Ectodermal cell (in vitro differentiated cells): ENCODE data around the gene RAD54L.
"Not testable (repeated sequence)": the region's sequence is repeated elsewhere in the genome, so short reads cannot be mapped to it uniquely, and the experiment has no call there.

ENCODE experiments used
- H3K27ac ChIP-seq: 2 replicates; pipeline ENCODE4 v1.7.0; 2013; ENCODE audit warnings: mild to moderate bottlenecking, low read depth, low read length; ENCODE audit not compliant: insufficient read depth, poor library complexity, severe bottlenecking
- H3K27me3 ChIP-seq: 2 replicates; pipeline ENCODE4 v1.7.0; 2013; ENCODE audit warnings: mild to moderate bottlenecking, low read length; ENCODE audit not compliant: insufficient read depth, control insufficient read depth, poor library complexity, severe bottlenecking
- H3K36me3 ChIP-seq: one replicate; pipeline ENCODE4 v1.7.0; 2013; ENCODE audit warnings: low read length; ENCODE audit not compliant: control insufficient read depth, insufficient read depth
- H3K4me1 ChIP-seq: one replicate; pipeline ENCODE4 v1.7.0; 2013; ENCODE audit warnings: low read length; ENCODE audit not compliant: control insufficient read depth, insufficient read depth
- H3K4me3 ChIP-seq: 2 replicates; pipeline ENCODE4 v1.7.0; 2013; ENCODE audit warnings: low read depth, low read length, control low read depth; ENCODE audit not compliant: insufficient read depth
- H3K9me3 ChIP-seq: 2 replicates; pipeline ENCODE4 v1.7.0; 2013; ENCODE audit warnings: mild to moderate bottlenecking, low read length, moderate library complexity; ENCODE audit not compliant: control insufficient read depth
- WGBS, 2 experiments: methylation state at CpG; one replicate each; pipeline ENCODE4 v1.1.7; 2013; ENCODE audit warnings: missing lambda C conversion rate in 2 of 2; 5-methylcytosine and 5-hydroxymethylcytosine counted together

The RAD54L gene

GRCh38 chr1:46236882-46237281 is 10.7 kb upstream of the RAD54L start:
- Histone ChIP-seq H3K4me1 (no peaks in the 10 kb centered on the region), H3K27me3 (no peaks in the 10 kb centered on the region), H3K36me3 (no peaks in the 10 kb centered on the region), H3K4me3 (no peak overlapping the region), H3K9me3 (no peaks in the 10 kb centered on the region), H3K27ac (no peak overlapping the region)
- WGBS, 2 experiments, result 87 to 90% methylated on average over 4 of the region's 4 CpGs

DNA sequence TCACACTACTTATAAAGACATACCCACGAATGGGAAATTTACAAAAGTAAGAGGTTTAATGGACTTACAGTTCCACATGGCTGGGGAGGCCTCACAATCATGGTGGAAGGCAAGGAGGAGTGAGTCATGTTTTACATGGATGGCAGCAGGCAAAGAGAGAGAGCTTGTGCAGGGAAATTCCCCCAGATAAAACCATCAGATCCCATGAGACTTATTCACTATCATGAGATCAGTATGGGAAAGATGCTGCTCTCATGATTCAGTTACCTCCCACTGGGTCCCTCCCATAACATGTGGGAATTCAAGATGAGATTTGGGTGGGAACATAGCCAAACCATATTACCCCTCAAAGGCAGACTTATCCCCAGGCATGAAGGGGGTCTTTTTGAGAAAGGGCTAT is 8.7 kb upstream of the RAD54L start:
- 50 to 57% methylated on average over 1 of the region's 1 CpG for WGBS, 2 experiments
- not testable (repeated sequence) for H3K9me3 ChIP-seq, H3K27ac ChIP-seq, H3K36me3 ChIP-seq, H3K4me3 ChIP-seq, H3K4me1 ChIP-seq, H3K27me3 ChIP-seq

- H3K4me3 ChIP-seq, H3K27ac ChIP-seq, H3K4me1 ChIP-seq, H3K27me3 ChIP-seq, H3K36me3 ChIP-seq, H3K9me3 ChIP-seq: not testable (repeated sequence)
- WGBS, 2 experiments, result 88 to 90% methylated on average over 11 of the region's 38 CpGs
Measured at GRCh38 chr1:46241733-46242132, 5.8 kb upstream of the RAD54L start.

GRCh38 chr1:46242918-46243317 is 4.6 kb upstream of the RAD54L start:
- Histone ChIP-seq H3K4me1 (no peaks in the 10 kb centered on the region), H3K27ac (no peak overlapping the region), H3K9me3 (no peaks in the 10 kb centered on the region), H3K36me3 (no peaks in the 10 kb centered on the region), H3K4me3 (no peak overlapping the region), H3K27me3 (peaks cover 6% of the 10 kb centered on the region)
- 96 to 100% methylated on average over 1 of the region's 1 CpG for WGBS, 2 experiments

DNA sequence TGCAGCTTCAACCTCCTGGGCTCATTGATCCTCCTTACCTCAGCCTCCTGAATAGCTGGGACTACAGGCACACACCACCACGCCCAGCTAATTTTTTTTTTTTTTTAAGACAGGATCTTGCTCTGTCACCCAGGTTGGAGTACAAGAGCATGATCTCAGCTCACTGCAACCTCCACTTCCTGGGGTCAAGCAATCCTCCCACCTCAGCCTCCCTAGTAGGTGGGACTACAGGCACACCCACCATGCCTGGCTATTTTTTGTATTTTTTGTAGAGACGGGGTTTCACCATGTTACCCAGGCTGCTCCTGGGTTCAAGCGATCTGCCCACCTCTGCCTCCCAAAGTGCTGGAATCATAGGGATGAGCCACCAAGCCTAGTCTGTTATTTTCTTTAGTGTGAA is 3.7 kb upstream of the RAD54L start:
- not testable (repeated sequence) for H3K27me3 ChIP-seq, H3K9me3 ChIP-seq, H3K4me1 ChIP-seq, H3K27ac ChIP-seq, H3K4me3 ChIP-seq, H3K36me3 ChIP-seq
- WGBS, 2 experiments, result 93 to 94% methylated on average over 3 of the region's 3 CpGs

DNA sequence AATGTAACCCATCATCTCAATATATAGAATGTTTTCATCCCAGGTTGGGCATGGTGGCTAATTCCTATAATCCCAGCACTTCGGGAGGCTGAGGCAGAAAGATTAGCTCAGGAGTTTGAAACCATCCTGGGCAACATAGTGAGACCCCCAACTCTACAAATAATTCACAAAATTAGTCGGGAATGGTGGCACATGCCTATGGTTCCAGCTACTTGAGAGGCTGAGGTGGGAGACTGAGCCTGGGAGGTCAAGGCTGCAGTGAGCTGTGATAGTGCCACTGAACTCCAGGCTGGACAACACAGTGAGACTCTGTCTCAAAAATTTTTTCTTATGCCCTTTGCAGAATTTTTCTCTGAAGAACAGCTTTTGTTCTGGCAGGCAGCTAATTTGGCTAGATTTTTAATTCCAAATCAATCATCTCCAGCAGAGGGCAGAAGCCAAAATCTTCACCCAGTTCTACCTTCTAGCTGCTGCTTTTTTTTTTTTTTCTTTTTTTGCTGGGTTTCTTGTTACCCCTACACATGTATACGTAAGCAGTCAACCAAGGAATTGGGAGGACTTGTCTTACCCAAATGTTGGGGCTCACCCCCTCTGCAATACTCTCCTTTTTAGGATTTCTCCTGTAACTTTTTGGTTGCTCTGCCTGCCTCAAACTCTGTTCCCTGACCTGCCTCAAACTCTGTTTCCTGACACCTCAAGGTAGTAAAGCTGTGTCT is 2.7 kb upstream of the RAD54L start:
- 78 to 85% methylated on average over 3 of the region's 3 CpGs for WGBS, 2 experiments
- H3K4me1 ChIP-seq, result peaks cover 13% of the 10 kb centered on the region

DNA sequence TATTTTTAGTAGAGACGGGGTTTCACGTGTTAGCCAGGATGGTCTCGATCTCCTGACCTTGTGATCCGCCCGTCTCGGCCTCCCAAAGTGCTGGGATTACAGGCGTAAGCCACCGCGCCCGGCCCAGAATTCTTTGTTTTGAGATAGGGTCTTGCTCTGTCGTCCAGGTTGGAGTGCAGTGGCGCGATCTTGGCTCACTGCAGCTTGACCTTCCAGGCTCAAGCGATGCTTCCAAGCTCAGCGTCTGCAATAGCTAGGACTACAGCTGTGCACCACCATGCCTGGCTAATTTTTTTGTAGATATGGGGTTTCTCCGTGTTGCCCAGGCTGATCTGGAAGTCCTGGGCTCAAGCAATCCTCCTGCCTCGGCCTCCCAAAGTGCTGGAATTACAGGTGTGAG is 1.4 kb upstream of the RAD54L start:
- not testable (repeated sequence) for H3K27me3 ChIP-seq, H3K9me3 ChIP-seq, H3K36me3 ChIP-seq, H3K27ac ChIP-seq, H3K4me3 ChIP-seq
- H3K4me1 ChIP-seq, result peaks cover 13% of the 10 kb centered on the region
- WGBS, 2 experiments, result 93 to 94% methylated on average over 17 of the region's 17 CpGs

More for the DNA sequence above, 2.7 kb upstream of the RAD54L start:
- Histone ChIP-seq H3K27me3 (peaks cover 6% of the 10 kb centered on the region), H3K36me3 (no peaks in the 10 kb centered on the region), H3K9me3 (no peaks in the 10 kb centered on the region), H3K27ac (no peak overlapping the region), H3K4me3 (no peak overlapping the region)

- WGBS, 2 experiments, result 10 to 12% methylated on average over 31 to 34 of the region's 35 CpGs
- peaks cover 13% of the 10 kb centered on the region for H3K4me1 ChIP-seq
- H3K27ac ChIP-seq, result peak overlapping the region; percentile 36
Measured at GRCh38 chr1:46246548-46247435, 771 bp upstream of the RAD54L start.

DNA sequence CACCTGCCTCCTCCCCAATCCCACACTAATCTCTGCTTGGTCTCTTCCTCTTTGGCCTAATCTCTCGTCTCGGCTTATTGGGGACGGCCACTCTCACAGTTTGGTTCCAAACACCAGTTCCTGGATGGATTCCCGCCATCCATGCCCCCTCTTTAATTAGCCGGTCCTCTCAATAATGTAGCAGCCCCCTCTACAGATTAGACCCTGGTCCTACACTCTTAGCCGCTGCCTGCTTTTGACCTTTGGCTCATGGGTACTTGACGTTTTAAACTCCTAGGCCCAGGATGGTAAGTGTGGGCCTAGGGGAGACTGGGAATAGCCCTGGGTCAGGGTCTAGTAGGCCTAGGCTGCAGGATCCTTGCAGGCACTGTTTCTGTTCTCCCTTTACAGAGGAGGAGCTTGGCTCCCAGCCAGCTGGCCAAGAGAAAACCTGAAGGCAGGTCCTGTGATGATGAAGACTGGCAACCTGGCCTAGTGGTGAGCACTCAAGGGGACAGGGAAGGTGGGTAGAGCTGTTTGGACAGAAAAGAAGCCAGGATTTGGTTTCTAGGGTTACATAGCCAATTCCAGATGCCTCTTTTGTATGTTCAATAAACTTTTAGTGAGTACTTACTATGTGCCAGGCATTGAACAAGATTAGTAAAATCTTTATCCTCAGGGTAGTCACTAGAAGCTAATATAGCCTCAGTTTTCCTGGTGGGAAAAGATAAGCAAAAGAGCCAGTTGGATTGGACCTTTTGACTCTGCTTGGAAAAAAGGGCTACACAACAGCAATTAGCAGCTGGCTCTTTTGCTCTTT is 758 bp downstream of the RAD54L start:
- Histone ChIP-seq H3K4me1 (peaks cover 13% of the 10 kb centered on the region), H3K9me3 (no peaks in the 10 kb centered on the region), H3K4me3 (peak overlapping the region; percentile 70), H3K27me3 (peaks cover 6% of the 10 kb centered on the region), H3K36me3 (peaks cover 16% of the 10 kb centered on the region), H3K27ac (peak overlapping the region; percentile 74)
- WGBS, 2 experiments, result 1% methylated on average over 7 of the region's 7 CpGs

More at GRCh38 chr1:46246548-46247435, 771 bp upstream of the RAD54L start:
- Histone ChIP-seq H3K36me3 (peaks cover 8% of the 10 kb centered on the region), H3K4me3 (peak overlapping the region; percentile 54), H3K9me3 (no peaks in the 10 kb centered on the region), H3K27me3 (peaks cover 6% of the 10 kb centered on the region)

GRCh38 chr1:46254668-46255067 is 7.1 kb downstream of the RAD54L start:
- Histone ChIP-seq H3K27me3 (no peaks in the 10 kb centered on the region), H3K4me1 (no peaks in the 10 kb centered on the region), H3K9me3 (no peaks in the 10 kb centered on the region), H3K4me3 (no peak overlapping the region), H3K36me3 (peaks cover 23% of the 10 kb centered on the region), H3K27ac (no peak overlapping the region)
- WGBS, 2 experiments, result 89 to 94% methylated on average over 5 of the region's 5 CpGs
